DOHH2 (cell line): ENCODE data around the gene SPDL1.

Experiments used
- H3F3A ChIP-seq: fragments of 200-600 bp; sonication (generic), shearing (Covaris generic); 2 replicates; pipeline ENCODE4 v1.6.0; 2016; ENCODE audit warnings: antibody characterized with exemption, mild to moderate bottlenecking; ENCODE audit not compliant: control insufficient read depth, insufficient read depth
- H3K27ac ChIP-seq: fragments of 200-600 bp; sonication (generic); 2 replicates; pipeline ENCODE4 v1.5.1; 2014; ENCODE audit warnings: low read depth, mild to moderate bottlenecking, low read length, moderate library complexity
- H3K27me3 ChIP-seq: fragments of 200-600 bp; sonication (generic); 2 replicates; pipeline ENCODE4 v1.6.1; 2014; ENCODE audit warnings: mild to moderate bottlenecking, low read length, mixed read lengths; ENCODE audit not compliant: control insufficient read depth
- H3K36me3 ChIP-seq: fragments of 200-600 bp; sonication (generic); 2 replicates; pipeline ENCODE4 v1.6.1; 2014; ENCODE audit warnings: mild to moderate bottlenecking, low read length, moderate library complexity, mixed read lengths; ENCODE audit not compliant: control insufficient read depth
- H3K4me1 ChIP-seq: fragments of 200-600 bp; sonication (generic); 2 replicates; pipeline ENCODE4 v1.6.1; 2014; ENCODE audit warnings: mild to moderate bottlenecking, low read length, mixed read lengths; ENCODE audit not compliant: control insufficient read depth
- H3K4me2 ChIP-seq: fragments of 200-600 bp; sonication (generic); 2 replicates; pipeline ENCODE4 v1.6.0; 2014; ENCODE audit warnings: mild to moderate bottlenecking, low read length, moderate library complexity
- H3K4me3 ChIP-seq: fragments of 200-600 bp; sonication (generic); 2 replicates; pipeline ENCODE4 v1.5.1; 2014; ENCODE audit warnings: mild to moderate bottlenecking, low read length, mixed read lengths
- H3K79me2 ChIP-seq: fragments of 200-600 bp; sonication (generic); 2 replicates; pipeline ENCODE4 v1.6.1; 2014; ENCODE audit warnings: mild to moderate bottlenecking, low read length, mixed read lengths; ENCODE audit not compliant: control insufficient read depth
- H3K9me2 ChIP-seq: fragments of 200-600 bp; sonication (generic); replicated peaks from 2 replicates; pipeline ENCODE4 v1.6.1; 2014; ENCODE audit warnings: mild to moderate bottlenecking, low read length, mixed read lengths; ENCODE audit not compliant: control insufficient read depth
- H3K9me3 ChIP-seq: fragments of 200-600 bp; sonication (generic); 2 replicates; pipeline ENCODE4 v1.6.1; 2014; ENCODE audit warnings: antibody characterized with exemption, low read length, mixed read lengths; ENCODE audit not compliant: control insufficient read depth, insufficient read depth
- H4K20me1 ChIP-seq: fragments of 200-600 bp; sonication (generic); 2 replicates; pipeline ENCODE4 v1.6.0; 2014; ENCODE audit warnings: low read depth, mild to moderate bottlenecking, antibody characterized with exemption, low read length, moderate library complexity; ENCODE audit not compliant: control insufficient read depth, insufficient read depth
- EZH2phosphoT487 ChIP-seq: fragments of 200-600 bp; sonication (generic); IDR thresholded peaks from 2 replicates; pipeline ENCODE4 v1.6.1; 2017; ENCODE audit warnings: borderline replicate concordance, mild to moderate bottlenecking, antibody characterized with exemption, low read length, moderate library complexity, mixed read lengths
- TF ChIP-seq, protein P1 (sequence below): fragments of 200-600 bp; sonication (generic); IDR thresholded peaks from one replicate; pipeline ENCODE4 v1.5.1; 2014; ENCODE audit warnings: antibody characterized with exemption, mild to moderate bottlenecking, low read depth, low read length; ENCODE audit not compliant: poor library complexity, severe bottlenecking

Gene SPDL1

DNA sequence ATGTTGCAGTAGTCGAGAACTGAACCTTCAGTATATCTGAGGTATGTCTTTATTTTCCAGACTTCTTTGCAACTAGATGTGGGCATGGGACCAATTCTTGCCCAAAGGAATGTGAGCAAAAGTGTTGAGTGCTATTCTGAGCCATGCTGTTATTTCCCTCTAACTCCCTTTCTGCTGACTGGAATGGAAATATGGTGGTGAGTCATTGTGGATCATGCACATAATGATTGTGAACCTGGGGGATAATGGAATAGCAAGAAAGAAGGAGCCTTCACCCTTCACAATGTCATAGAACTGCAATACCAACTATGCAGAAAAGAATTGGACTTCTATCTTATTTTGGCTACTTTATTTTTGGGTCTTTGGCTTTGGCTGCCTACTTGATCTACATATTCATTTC lies 43.2 kb downstream of the SPDL1 start:
- Histone ChIP-seq H3K9me3 (0 out of 2 replicates have a peak, but pooled peaks cover 2% of the 10 kb centered on the region), H3K27ac (no peak overlapping the region), H3K4me2 (no peak overlapping the region)

DNA sequence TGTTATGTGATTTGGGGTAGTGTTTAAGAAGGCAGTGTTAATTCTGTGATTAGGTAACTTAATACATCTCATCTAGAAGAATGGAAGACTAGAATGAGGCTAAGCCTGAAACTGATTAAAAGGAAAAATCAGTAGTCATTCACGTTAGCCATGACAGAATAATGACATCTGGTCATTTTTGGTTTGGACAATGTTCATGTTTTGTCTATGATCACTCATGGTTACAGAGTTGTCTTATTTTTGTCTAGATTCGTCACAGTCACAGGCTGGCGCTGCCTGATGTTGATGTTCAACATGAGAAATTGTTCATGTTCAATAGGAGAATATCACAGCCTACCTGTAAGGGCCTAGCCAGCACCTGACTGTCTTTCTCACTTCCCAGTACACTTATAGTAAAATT lies 44.0 kb downstream of the SPDL1 start:
- Histone ChIP-seq H3K4me1 (peaks cover 5% of the 10 kb centered on the region), H3K27me3 (no peaks in the 10 kb centered on the region), H3K4me3 (no peak overlapping the region), H3K27ac (no peak overlapping the region), H3K4me2 (no peak overlapping the region), H3K9me3 (0 out of 2 replicates have a peak, but pooled peaks cover 2% of the 10 kb centered on the region), H3K79me2 (no peaks in the 10 kb centered on the region), H3K36me3 (no peaks in the 10 kb centered on the region), H3F3A (no peaks in the 10 kb centered on the region), H3K9me2 (no peaks in the 10 kb centered on the region), H4K20me1 (no peaks in the 10 kb centered on the region)
- TF ChIP-seq EZH2phosphoT487: no peak
- TF ChIP-seq, protein P1, sequence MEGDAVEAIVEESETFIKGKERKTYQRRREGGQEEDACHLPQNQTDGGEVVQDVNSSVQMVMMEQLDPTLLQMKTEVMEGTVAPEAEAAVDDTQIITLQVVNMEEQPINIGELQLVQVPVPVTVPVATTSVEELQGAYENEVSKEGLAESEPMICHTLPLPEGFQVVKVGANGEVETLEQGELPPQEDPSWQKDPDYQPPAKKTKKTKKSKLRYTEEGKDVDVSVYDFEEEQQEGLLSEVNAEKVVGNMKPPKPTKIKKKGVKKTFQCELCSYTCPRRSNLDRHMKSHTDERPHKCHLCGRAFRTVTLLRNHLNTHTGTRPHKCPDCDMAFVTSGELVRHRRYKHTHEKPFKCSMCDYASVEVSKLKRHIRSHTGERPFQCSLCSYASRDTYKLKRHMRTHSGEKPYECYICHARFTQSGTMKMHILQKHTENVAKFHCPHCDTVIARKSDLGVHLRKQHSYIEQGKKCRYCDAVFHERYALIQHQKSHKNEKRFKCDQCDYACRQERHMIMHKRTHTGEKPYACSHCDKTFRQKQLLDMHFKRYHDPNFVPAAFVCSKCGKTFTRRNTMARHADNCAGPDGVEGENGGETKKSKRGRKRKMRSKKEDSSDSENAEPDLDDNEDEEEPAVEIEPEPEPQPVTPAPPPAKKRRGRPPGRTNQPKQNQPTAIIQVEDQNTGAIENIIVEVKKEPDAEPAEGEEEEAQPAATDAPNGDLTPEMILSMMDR: no peak

More for the DNA sequence above, 43.2 kb downstream of the SPDL1 start:
- no peaks in the 10 kb centered on the region for H3K79me2 ChIP-seq
- no peaks in the 10 kb centered on the region for H4K20me1 ChIP-seq
- no peaks in the 10 kb centered on the region for H3F3A ChIP-seq
- no peaks in the 10 kb centered on the region for H3K36me3 ChIP-seq
- H3K4me1 ChIP-seq: peaks cover 5% of the 10 kb centered on the region
- no peaks in the 10 kb centered on the region for H3K27me3 ChIP-seq
- H3K9me2 ChIP-seq: no peaks in the 10 kb centered on the region
- TF ChIP-seq EZH2phosphoT487: no peak
- TF ChIP-seq, protein P1: no peak
- H3K4me3 ChIP-seq: no peak overlapping the region

DNA sequence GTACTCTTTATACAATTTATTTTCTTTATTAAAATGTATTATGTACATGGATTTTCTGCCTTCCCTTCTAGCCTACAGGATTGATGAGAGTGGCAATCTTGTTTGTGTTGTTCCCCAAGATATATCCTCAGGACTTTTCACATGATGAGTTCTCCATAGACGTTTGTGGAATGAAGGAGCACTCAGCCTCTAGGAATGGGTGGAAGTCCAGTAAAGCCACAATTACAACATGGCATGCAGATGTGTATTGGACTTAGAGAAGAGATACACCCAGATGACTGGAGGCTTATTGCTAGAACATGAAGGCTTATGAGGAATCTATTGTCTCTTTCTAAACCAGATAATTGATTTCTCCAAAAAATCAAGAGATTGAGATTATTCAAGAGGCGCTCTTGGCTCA lies 45.3 kb downstream of the SPDL1 start:
- H4K20me1 ChIP-seq: no peaks in the 10 kb centered on the region
- H3K36me3 ChIP-seq: no peaks in the 10 kb centered on the region
- no peaks in the 10 kb centered on the region for H3F3A ChIP-seq
- no peak for TF ChIP-seq EZH2phosphoT487
- TF ChIP-seq, protein P1: no peak
- H3K79me2 ChIP-seq: no peaks in the 10 kb centered on the region
- no peaks in the 10 kb centered on the region for H3K9me2 ChIP-seq
- peaks cover 4% of the 10 kb centered on the region for H3K4me1 ChIP-seq
- H3K4me3 ChIP-seq: no peak overlapping the region
- H3K27ac ChIP-seq: no peak overlapping the region
- 0 out of 2 replicates have a peak, but pooled peaks cover 2% of the 10 kb centered on the region for H3K9me3 ChIP-seq
- no peaks in the 10 kb centered on the region for H3K27me3 ChIP-seq
- H3K4me2 ChIP-seq: no peak overlapping the region
